HEK293 (cell line): ENCODE data around the gene LDB2.

ENCODE experiments used
- CTCF ChIA-PET: fragments of 350-600 bp; formaldehyde crosslinking; extraction: SDS; loops from one replicate; lab custom pipeline; 2021; ENCODE audit warnings: antibody characterized with exemption; lab: Yijun Ruan, JAX
- POLR2A ChIA-PET: fragments of 300-600 bp; formaldehyde crosslinking; extraction: SDS; loops from one replicate; lab custom pipeline; 2020; ENCODE audit warnings: antibody characterized with exemption, inconsistent platforms; lab: Yijun Ruan, JAX
- H3K27ac ChIP-seq: fragments of 200-500 bp; sonication (Bioruptor generic); 2 replicates; pipeline ENCODE4 v1.5.1; 2014; ENCODE audit warnings: low read depth, low read length, control low read depth, inconsistent platforms; ENCODE audit errors: extremely low read depth
- H3K36me3 ChIP-seq, 2 experiments: fragments of 200-500 bp in 1 of 2; sonication (Bioruptor generic) in 1 of 2; 1 replicate in 1 of 2; 2 replicates in 1 of 2; pipeline ENCODE4 v1.5.1; 2014 to 2017; ENCODE audit warnings: inconsistent platforms in 2 of 2, low read length in 2 of 2; ENCODE audit not compliant: control insufficient read depth in 2 of 2, insufficient read depth in 1 of 2
- H3K4me1 ChIP-seq: fragments of 200-500 bp; sonication (Bioruptor generic); 2 replicates; pipeline ENCODE4 v1.5.1; 2014; ENCODE audit warnings: mild to moderate bottlenecking, low read length, inconsistent platforms; ENCODE audit not compliant: control insufficient read depth, insufficient read depth
- H3K4me3 ChIP-seq: 2 replicates; pipeline ENCODE4 v1.5.1; 2011; ENCODE audit warnings: low read depth, mild to moderate bottlenecking, control low read depth, low read length, moderate library complexity
- H3K9me3 ChIP-seq: fragments of 200-500 bp; sonication (Bioruptor generic); 2 replicates; pipeline ENCODE4 v1.5.1; 2014; ENCODE audit warnings: low read depth, low read length, inconsistent platforms; ENCODE audit not compliant: control insufficient read depth, insufficient read depth
- KLF9 ChIP-seq: fragments of 450-650 bp; formaldehyde crosslinking; IDR thresholded peaks from 2 replicates; pipeline ENCODE4 v1.5.1; 2016; ENCODE audit warnings: missing biosample characterization, missing genetic modification characterization, low read depth
- OVOL3 ChIP-seq: fragments of 450-650 bp; formaldehyde crosslinking; IDR thresholded peaks from 2 replicates; pipeline ENCODE4 v1.5.1; 2016; ENCODE audit warnings: missing biosample characterization, missing genetic modification characterization
- ZBTB7A ChIP-seq: fragments of 450-650 bp; formaldehyde crosslinking; IDR thresholded peaks from 2 replicates; pipeline ENCODE4 v1.5.1; 2016; ENCODE audit warnings: low read depth, missing biosample characterization, missing genetic modification characterization
- ZNF112 ChIP-seq: fragments of 450-650 bp; formaldehyde crosslinking; IDR thresholded peaks from 2 replicates; pipeline ENCODE4 v1.5.0; 2017; ENCODE audit warnings: missing biosample characterization, missing genetic modification characterization
- ZNF174 ChIP-seq: fragments of 450-650 bp; formaldehyde crosslinking; IDR thresholded peaks from 2 replicates; pipeline ENCODE4 v1.5.0; 2017; ENCODE audit warnings: missing biosample characterization, mild to moderate bottlenecking, missing genetic modification characterization
- ZNF585B ChIP-seq: fragments of 450-650 bp; formaldehyde crosslinking; IDR thresholded peaks from 2 replicates; pipeline ENCODE4 v1.5.1; 2016; ENCODE audit warnings: missing biosample characterization, missing genetic modification characterization
- ZNF596 ChIP-seq: fragments of 450-650 bp; IDR thresholded peaks from 2 replicates; pipeline ENCODE4 v1.5.0; 2018; ENCODE audit warnings: missing biosample characterization, mild to moderate bottlenecking, missing genetic modification characterization, moderate library complexity
- ZNF776 ChIP-seq: fragments of 450-650 bp; formaldehyde crosslinking; IDR thresholded peaks from 2 replicates; pipeline ENCODE4 v1.5.0; 2017; ENCODE audit warnings: missing biosample characterization, missing genetic modification characterization, borderline replicate concordance
- ZSCAN16 ChIP-seq: fragments of 450-650 bp; formaldehyde crosslinking; IDR thresholded peaks from 2 replicates; pipeline ENCODE4 v1.5.1; 2016; ENCODE audit warnings: missing biosample characterization, missing genetic modification characterization
- ZSCAN23 ChIP-seq: fragments of 450-650 bp; formaldehyde crosslinking; IDR thresholded peaks from 2 replicates; pipeline ENCODE4 v1.5.1; 2016; ENCODE audit warnings: missing biosample characterization, missing genetic modification characterization
- TF ChIP-seq, protein P1 (sequence below): fragments of 450-650 bp; formaldehyde crosslinking; IDR thresholded peaks from 2 replicates; pipeline ENCODE4 v1.5.1; 2016; ENCODE audit warnings: missing biosample characterization, missing genetic modification characterization
- TF ChIP-seq, protein P2 (sequence below): fragments of 450-650 bp; formaldehyde crosslinking; IDR thresholded peaks from 2 replicates; pipeline ENCODE4 v1.5.1; 2017; ENCODE audit warnings: missing biosample characterization, missing genetic modification characterization
- TF ChIP-seq, protein P3 (sequence below): fragments of 450-650 bp; formaldehyde crosslinking; IDR thresholded peaks from 2 replicates; pipeline ENCODE4 v1.5.1; 2016; ENCODE audit warnings: missing biosample characterization, missing genetic modification characterization
- TF ChIP-seq, protein P4 (sequence below): fragments of 450-650 bp; formaldehyde crosslinking; IDR thresholded peaks from 2 replicates; pipeline ENCODE4 v1.5.1; 2017; ENCODE audit warnings: missing biosample characterization, missing genetic modification characterization
- TF ChIP-seq, protein P5 (sequence below): fragments of 450-650 bp; formaldehyde crosslinking; IDR thresholded peaks from 2 replicates; pipeline ENCODE4 v1.5.1; 2017; ENCODE audit warnings: missing biosample characterization, missing genetic modification characterization
- TF ChIP-seq, protein P6 (sequence below): fragments of 450-650 bp; formaldehyde crosslinking; IDR thresholded peaks from 2 replicates; pipeline ENCODE4 v1.5.1; 2016; ENCODE audit warnings: missing biosample characterization, missing genetic modification characterization

Gene LDB2

DNA sequence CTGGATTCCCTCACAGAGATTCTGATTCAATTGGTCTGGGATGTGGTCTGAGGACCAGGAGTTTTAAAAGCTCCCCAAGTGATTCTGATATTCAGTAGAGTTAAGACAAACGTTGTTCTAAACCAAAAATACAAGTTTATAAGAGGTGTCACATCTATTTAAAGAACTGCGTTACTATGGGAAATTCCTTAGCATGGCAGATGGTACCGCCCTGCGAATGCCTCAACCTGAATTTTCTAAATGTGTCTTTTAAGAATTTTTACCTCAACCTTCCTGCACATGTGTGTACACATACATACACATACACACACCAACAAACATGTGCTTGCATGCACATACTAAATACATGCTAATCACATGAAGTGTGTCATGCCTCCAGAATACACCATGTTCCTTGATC is 343.3 kb downstream of the LDB2 start (continued):
- TF ChIP-seq, protein P1, sequence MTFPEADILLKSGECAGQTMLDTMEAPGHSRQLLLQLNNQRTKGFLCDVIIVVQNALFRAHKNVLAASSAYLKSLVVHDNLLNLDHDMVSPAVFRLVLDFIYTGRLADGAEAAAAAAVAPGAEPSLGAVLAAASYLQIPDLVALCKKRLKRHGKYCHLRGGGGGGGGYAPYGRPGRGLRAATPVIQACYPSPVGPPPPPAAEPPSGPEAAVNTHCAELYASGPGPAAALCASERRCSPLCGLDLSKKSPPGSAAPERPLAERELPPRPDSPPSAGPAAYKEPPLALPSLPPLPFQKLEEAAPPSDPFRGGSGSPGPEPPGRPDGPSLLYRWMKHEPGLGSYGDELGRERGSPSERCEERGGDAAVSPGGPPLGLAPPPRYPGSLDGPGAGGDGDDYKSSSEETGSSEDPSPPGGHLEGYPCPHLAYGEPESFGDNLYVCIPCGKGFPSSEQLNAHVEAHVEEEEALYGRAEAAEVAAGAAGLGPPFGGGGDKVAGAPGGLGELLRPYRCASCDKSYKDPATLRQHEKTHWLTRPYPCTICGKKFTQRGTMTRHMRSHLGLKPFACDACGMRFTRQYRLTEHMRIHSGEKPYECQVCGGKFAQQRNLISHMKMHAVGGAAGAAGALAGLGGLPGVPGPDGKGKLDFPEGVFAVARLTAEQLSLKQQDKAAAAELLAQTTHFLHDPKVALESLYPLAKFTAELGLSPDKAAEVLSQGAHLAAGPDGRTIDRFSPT (tag by site-specific recombination), result no peak
- TF ChIP-seq, protein P2, sequence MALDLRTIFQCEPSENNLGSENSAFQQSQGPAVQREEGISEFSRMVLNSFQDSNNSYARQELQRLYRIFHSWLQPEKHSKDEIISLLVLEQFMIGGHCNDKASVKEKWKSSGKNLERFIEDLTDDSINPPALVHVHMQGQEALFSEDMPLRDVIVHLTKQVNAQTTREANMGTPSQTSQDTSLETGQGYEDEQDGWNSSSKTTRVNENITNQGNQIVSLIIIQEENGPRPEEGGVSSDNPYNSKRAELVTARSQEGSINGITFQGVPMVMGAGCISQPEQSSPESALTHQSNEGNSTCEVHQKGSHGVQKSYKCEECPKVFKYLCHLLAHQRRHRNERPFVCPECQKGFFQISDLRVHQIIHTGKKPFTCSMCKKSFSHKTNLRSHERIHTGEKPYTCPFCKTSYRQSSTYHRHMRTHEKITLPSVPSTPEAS (tag by site-specific recombination), result no peak
- TF ChIP-seq, protein P3, sequence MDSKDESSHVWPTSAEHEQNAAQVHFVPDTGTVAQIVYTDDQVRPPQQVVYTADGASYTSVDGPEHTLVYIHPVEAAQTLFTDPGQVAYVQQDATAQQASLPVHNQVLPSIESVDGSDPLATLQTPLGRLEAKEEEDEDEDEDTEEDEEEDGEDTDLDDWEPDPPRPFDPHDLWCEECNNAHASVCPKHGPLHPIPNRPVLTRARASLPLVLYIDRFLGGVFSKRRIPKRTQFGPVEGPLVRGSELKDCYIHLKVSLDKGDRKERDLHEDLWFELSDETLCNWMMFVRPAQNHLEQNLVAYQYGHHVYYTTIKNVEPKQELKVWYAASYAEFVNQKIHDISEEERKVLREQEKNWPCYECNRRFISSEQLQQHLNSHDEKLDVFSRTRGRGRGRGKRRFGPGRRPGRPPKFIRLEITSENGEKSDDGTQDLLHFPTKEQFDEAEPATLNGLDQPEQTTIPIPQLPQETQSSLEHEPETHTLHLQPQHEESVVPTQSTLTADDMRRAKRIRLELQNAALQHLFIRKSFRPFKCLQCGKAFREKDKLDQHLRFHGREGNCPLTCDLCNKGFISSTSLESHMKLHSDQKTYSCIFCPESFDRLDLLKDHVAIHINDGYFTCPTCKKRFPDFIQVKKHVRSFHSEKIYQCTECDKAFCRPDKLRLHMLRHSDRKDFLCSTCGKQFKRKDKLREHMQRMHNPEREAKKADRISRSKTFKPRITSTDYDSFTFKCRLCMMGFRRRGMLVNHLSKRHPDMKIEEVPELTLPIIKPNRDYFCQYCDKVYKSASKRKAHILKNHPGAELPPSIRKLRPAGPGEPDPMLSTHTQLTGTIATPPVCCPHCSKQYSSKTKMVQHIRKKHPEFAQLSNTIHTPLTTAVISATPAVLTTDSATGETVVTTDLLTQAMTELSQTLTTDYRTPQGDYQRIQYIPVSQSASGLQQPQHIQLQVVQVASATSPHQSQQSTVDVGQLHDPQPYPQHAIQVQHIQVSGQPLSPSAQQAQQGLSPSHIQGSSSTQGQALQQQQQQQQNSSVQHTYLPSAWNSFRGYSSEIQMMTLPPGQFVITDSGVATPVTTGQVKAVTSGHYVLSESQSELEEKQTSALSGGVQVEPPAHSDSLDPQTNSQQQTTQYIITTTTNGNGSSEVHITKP (tag by site-specific recombination), result no peak
- TF ChIP-seq, all 188 proteins: peak for 0

DNA sequence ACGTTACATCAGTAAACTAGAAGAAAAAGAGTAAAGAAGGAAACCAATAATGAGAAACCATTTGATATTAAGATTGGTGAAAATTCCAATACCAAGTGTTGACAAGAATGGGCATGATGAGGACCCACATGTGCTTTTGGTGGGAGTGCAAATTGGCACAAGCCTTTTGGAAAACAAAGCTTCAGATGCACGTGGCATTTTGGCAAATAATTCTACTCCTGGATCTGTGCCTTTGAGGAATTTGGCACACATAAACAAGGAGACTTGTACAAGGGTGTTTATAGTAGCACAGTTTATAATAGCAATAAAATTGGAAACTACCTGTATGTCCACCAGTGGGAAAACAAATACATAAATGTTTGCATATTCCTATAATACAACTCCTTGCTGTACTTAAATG is 347.9 kb downstream of the LDB2 start:
- POLR2A ChIA-PET, result no interaction called here

DNA sequence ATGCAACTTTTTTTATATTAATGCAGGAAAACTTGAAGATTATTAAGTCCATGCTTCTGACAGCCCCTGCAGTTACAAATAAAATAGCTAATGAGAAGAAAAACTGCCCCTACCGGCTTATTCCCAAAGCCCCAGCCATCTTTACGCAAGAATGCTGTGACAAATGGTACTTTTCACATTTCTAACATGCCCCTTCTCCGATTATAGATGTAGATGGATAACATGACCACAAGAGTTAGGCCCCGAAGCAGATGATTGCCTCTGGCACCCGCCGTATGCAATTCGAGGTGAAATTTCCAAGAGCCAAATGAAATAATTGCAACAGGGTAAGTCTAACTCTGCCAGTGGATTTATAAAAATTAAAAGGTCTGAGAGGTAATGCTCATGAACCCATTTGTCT is 352.8 kb downstream of the LDB2 start:
- Histone ChIP-seq H3K4me3 (no peak overlapping the region), H3K4me1 (no peaks in the 10 kb centered on the region), H3K27ac (no peak overlapping the region), H3K9me3 (no peaks in the 10 kb centered on the region), H3K36me3 (no peaks in the 10 kb centered on the region)
- CTCF ChIA-PET, result no interaction called here
- POLR2A ChIA-PET, result no interaction called here
- TF ChIP-seq ZSCAN23 (tag by site-specific recombination), result no peak
- no peak for TF ChIP-seq ZBTB7A (tag by site-specific recombination)
- no peak for TF ChIP-seq ZNF112 (tag by site-specific recombination)
- TF ChIP-seq, protein P4, sequence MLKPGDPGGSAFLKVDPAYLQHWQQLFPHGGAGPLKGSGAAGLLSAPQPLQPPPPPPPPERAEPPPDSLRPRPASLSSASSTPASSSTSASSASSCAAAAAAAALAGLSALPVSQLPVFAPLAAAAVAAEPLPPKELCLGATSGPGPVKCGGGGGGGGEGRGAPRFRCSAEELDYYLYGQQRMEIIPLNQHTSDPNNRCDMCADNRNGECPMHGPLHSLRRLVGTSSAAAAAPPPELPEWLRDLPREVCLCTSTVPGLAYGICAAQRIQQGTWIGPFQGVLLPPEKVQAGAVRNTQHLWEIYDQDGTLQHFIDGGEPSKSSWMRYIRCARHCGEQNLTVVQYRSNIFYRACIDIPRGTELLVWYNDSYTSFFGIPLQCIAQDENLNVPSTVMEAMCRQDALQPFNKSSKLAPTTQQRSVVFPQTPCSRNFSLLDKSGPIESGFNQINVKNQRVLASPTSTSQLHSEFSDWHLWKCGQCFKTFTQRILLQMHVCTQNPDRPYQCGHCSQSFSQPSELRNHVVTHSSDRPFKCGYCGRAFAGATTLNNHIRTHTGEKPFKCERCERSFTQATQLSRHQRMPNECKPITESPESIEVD (tag by site-specific recombination), result no peak
- no peak for TF ChIP-seq ZNF174 (tag by site-specific recombination)
- TF ChIP-seq, protein P5, sequence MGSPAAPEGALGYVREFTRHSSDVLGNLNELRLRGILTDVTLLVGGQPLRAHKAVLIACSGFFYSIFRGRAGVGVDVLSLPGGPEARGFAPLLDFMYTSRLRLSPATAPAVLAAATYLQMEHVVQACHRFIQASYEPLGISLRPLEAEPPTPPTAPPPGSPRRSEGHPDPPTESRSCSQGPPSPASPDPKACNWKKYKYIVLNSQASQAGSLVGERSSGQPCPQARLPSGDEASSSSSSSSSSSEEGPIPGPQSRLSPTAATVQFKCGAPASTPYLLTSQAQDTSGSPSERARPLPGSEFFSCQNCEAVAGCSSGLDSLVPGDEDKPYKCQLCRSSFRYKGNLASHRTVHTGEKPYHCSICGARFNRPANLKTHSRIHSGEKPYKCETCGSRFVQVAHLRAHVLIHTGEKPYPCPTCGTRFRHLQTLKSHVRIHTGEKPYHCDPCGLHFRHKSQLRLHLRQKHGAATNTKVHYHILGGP (tag by site-specific recombination), result no peak
- no peak for TF ChIP-seq KLF9 (tag by site-specific recombination)
- TF ChIP-seq OVOL3, result no peak
- no peak for TF ChIP-seq ZNF776 (tag by site-specific recombination)
- no peak for TF ChIP-seq ZSCAN16 (tag by site-specific recombination)
- TF ChIP-seq, protein P6, sequence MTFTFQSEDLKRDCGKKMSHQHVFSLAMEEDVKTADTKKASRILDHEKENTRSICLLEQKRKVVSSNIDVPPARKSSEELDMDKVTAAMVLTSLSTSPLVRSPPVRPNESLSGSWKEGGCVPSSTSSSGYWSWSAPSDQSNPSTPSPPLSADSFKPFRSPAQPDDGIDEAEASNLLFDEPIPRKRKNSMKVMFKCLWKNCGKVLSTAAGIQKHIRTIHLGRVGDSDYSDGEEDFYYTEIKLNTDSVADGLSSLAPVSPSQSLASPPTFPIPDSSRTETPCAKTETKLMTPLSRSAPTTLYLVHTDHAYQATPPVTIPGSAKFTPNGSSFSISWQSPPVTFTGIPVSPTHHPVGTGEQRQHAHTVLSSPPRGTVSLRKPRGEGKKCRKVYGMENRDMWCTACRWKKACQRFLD, result no peak

More for the DNA sequence above, 347.9 kb downstream of the LDB2 start:
- Histone ChIP-seq H3K4me1 (no peaks in the 10 kb centered on the region), H3K27ac (no peak overlapping the region), H3K9me3 (no peaks in the 10 kb centered on the region), H3K4me3 (no peak overlapping the region), H3K36me3 (no peaks in the 10 kb centered on the region)
- TF ChIP-seq OVOL3 (no peak), ZNF596 (tag by site-specific recombination) (no peak), ZNF585B (tag by site-specific recombination) (no peak)
- CTCF ChIA-PET, result no interaction called here
